Gastroesophageal sphincter (tissue), 4 donors: Measurements from ENCODE around the gene REC8. TPM values are rescaled to one million over a fixed set of nuclear protein-coding genes. Genes with fewer than 3 reads are reported as not detected.

Experiments used
- ATAC-seq: fragments of 150-250 bp; one replicate; pipeline ENCODE4 v1.9.1; 2016; ENCODE audit warnings: mild to moderate bottlenecking, moderate library complexity
- H3K27ac ChIP-seq, 4 donors: fragments of 200-600 bp; sonication (generic) in 3 of 4; 1 replicate in 3 of 4; 2 replicates in 1 of 4; pipeline ENCODE4 v1.5.1; 2016 to 2019
- H3K27me3 ChIP-seq: fragments of 200-600 bp; sonication (generic); one replicate; pipeline ENCODE4 v1.5.1; 2019
- H3K36me3 ChIP-seq, 2 donors: fragments of 200-600 bp; sonication (generic); one replicate each; pipeline ENCODE4 v1.5.1; 2019; ENCODE audit warnings: control low read depth in 1 of 2
- H3K4me1 ChIP-seq, 3 donors: fragments of 200-600 bp; sonication (generic); 1 replicate in 2 of 3; 2 replicates in 1 of 3; pipeline ENCODE4 v1.5.1; 2016 to 2019; ENCODE audit warnings: control low read depth in 2 of 3
- H3K4me3 ChIP-seq, 2 donors: fragments of 200-600 bp; sonication (generic); one replicate each; pipeline ENCODE4 v1.5.1; 2019; ENCODE audit warnings: mild to moderate bottlenecking in 1 of 2, moderate library complexity in 1 of 2
- H3K9me3 ChIP-seq, 3 donors: fragments of 200-600 bp; sonication (generic); one replicate each; pipeline ENCODE4 v1.5.1; 2017 to 2019; ENCODE audit warnings: control low read depth in 2 of 3
- EP300 ChIP-seq: sonication (generic); formaldehyde crosslinking; IDR thresholded peaks from one replicate; pipeline ENCODE4 v1.6.1; 2017; ENCODE audit warnings: antibody characterized with exemption, mild to moderate bottlenecking
- POLR2A ChIP-seq, 2 donors: fragments of 450-650 bp; IDR thresholded peaks; one replicate each; pipeline ENCODE4 v1.6.1; 2017; ENCODE audit warnings: antibody characterized with exemption in 2 of 2, mild to moderate bottlenecking in 2 of 2, moderate library complexity in 1 of 2
- POLR2AphosphoS5 ChIP-seq: sonication (generic); formaldehyde crosslinking; IDR thresholded peaks from one replicate; pipeline ENCODE4 v1.6.1; 2017; ENCODE audit warnings: antibody characterized with exemption
- WGBS, 2 donors: methylation state at CpG; one replicate each; pipeline ENCODE4 v1.1.5; 2018; ENCODE audit warnings: low coverage in 1 of 2; 5-methylcytosine and 5-hydroxymethylcytosine counted together
- total RNA-seq, 4 donors: library from RNA; depleted of rRNA; stranded (reverse); fragments of >200 nt; gene quantifications; one replicate each; pipeline ENCODE4 v1.1.0, GENCODE V29; 2016
- TF ChIP-seq, protein P1 (sequence below), 4 experiments: fragments of 200-600 bp in 2 of 4; fragments of 450-650 bp in 2 of 4; sonication (generic) in 1 of 4; IDR thresholded peaks; one replicate each; pipeline ENCODE4 v1.5.1; 2017 to 2019; ENCODE audit warnings: antibody characterized with exemption in 4 of 4, mild to moderate bottlenecking in 2 of 4, moderate library complexity in 2 of 4

The REC8 gene
- total RNA-seq, 4 donors from 2014 or later: 1.6 to 8.2 (median 6.8) TPM

DNA sequence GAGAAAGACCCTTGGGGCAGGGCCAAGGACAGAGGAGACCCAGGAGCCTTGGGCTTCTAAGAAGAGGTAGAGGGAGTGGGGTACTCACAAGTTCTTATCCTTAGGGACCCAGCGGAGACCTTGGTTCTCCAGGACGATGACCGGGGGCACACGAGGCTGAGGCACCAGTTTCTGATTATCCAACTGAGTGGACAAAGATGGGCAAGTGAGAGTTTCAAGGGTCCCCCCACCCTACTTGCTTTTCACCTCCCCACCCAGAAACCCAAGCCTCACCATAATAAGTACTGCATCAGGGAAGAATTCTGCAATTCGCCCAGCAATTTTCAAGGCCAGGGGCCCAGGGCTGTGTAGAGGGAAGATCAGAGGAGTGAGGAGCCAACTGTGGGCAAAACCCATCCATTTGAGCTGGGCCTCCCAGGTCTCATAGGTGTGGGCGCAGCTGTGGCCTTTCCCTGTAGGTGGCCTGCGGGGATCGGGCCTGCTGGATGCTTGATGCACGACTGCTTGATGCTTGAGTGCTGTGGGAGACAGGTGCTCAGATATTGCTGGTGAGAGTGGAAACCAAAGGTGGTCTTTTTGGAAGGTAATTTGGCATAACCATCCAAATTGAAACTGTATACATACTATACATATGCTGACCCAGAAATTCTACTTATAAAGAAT is 32.5 kb upstream of the REC8 start:
- ATAC-seq: no peak
- Histone ChIP-seq H3K9me3 (no peaks in the 10 kb centered on the region), H3K4me1 (peaks cover 0 to 75% (median 29%) of the 10 kb centered on the region in 3 donors), H3K4me3 (peak overlapping the region in 1 of 2 donors; percentile 89), H3K36me3 (peaks cover 0 to 28% of the 10 kb centered on the region in 2 donors), H3K27ac (peak overlapping the region in 3 of 4 donors; percentile 34 to 94 (median 94)), H3K27me3 (no peaks in the 10 kb centered on the region)
- 80 to 100% methylated on average over 2 to 5 of the region's 9 CpGs for WGBS, 2 donors
- TF ChIP-seq POLR2AphosphoS5 (no peak), EP300 (no peak), POLR2A (IDR thresholded peaks at IDR 0.05) (no peak)

DNA sequence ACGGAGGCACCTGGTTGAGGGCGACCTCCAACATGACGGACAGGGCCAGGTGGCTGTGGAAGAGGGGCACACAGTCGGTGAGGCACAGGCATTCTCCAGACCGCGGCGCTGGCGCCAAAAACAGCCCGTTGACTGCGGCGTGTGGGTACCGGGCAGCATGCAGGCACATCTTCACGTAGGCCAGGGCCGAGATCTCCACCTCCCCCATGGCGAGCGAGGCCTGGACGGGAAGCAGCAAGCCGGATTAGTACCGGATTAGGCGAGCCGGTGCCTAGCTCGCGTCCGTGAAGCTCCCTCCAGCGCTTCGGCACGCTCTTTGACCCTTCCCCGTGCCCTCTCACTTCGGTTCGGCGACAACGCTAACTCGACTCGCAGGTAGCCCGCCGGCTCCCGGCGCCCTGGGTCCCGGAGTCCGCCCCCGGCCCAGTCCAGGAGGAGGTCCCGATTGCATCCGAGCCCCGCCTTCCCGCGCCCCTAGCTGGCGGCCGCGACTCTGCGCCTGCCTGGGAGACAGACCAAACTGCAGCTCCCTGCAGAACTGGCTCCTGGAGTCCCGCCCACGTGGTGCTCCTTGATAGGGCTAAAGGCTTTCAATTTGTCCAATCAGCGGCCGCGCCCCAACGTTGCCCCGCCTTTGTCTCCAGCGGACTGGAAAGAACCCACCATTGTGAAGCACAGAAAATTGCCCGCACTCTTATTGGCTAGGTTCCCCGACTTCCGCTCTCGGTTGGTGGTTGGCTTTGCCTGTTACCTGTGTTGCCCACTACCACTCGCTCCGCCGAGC is 30.6 kb upstream of the REC8 start, which contains the start of gene EMC9:
EMC9 (minus strand) TSS at position 495 of the 784 bp plus-strand sequence; CDS start at position 208, 287 bp downstream.
- H3K36me3 ChIP-seq: peaks cover 0 to 28% of the 10 kb centered on the region in 2 donors
- TF ChIP-seq EP300 (no peak), POLR2A (IDR thresholded peaks at IDR 0.05) (peak; percentile 68 to 78), POLR2AphosphoS5 (peak; percentile 48)
- TF ChIP-seq, protein P1, sequence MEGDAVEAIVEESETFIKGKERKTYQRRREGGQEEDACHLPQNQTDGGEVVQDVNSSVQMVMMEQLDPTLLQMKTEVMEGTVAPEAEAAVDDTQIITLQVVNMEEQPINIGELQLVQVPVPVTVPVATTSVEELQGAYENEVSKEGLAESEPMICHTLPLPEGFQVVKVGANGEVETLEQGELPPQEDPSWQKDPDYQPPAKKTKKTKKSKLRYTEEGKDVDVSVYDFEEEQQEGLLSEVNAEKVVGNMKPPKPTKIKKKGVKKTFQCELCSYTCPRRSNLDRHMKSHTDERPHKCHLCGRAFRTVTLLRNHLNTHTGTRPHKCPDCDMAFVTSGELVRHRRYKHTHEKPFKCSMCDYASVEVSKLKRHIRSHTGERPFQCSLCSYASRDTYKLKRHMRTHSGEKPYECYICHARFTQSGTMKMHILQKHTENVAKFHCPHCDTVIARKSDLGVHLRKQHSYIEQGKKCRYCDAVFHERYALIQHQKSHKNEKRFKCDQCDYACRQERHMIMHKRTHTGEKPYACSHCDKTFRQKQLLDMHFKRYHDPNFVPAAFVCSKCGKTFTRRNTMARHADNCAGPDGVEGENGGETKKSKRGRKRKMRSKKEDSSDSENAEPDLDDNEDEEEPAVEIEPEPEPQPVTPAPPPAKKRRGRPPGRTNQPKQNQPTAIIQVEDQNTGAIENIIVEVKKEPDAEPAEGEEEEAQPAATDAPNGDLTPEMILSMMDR (IDR thresholded peaks at IDR 0.05): peak in 3 of 4 experiments; percentile 65 to 83 (median 73)
- no peaks in the 10 kb centered on the region for H3K9me3 ChIP-seq
- peaks cover 0 to 86% (median 39%) of the 10 kb centered on the region in 3 donors for H3K4me1 ChIP-seq
- peak within 1 kb of the TSS; percentile 41 to 89 for H3K4me3 ChIP-seq
- no peaks in the 10 kb centered on the region for H3K27me3 ChIP-seq
- ATAC-seq: peak; percentile 97
- WGBS, 2 donors: no CpG with 5 or more reads among the region's 65 CpGs
- peak within 1 kb of the TSS; percentile 72 to 94 (median 94) for H3K27ac ChIP-seq

DNA sequence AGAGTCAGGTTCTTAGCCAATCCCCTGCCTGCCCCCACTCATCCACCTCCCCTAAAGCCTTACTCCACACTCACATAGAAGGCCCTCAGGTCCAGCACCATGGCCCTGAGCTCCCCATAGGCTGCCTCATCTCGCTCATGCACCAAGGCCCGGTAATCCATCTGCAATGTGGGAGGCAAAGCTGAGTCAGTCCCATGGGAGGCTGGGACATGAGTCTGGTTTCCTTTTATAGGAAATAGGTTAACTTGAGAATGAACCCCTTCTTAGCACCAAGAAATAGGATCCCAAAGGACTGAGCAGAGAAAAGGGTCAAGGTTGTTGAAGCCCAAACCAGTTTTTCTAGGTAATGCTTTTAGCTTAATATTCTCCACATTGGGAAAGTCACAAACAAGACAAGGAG is 28.4 kb upstream of the REC8 start:
- Histone ChIP-seq H3K9me3 (no peaks in the 10 kb centered on the region), H3K4me3 (no peak overlapping the region), H3K36me3 (peaks cover 0 to 14% of the 10 kb centered on the region in 2 donors), H3K4me1 (peaks cover 0 to 73% (median 34%) of the 10 kb centered on the region in 3 donors), H3K27ac (no peak overlapping the region), H3K27me3 (no peaks in the 10 kb centered on the region)
- no CpG with 5 or more reads among the region's 2 CpGs for WGBS, 2 donors
- TF ChIP-seq EP300 (no peak), POLR2AphosphoS5 (no peak), POLR2A (IDR thresholded peaks at IDR 0.05) (no peak)
- TF ChIP-seq, protein P1 (IDR thresholded peaks at IDR 0.05): no peak
- no peak for ATAC-seq

DNA sequence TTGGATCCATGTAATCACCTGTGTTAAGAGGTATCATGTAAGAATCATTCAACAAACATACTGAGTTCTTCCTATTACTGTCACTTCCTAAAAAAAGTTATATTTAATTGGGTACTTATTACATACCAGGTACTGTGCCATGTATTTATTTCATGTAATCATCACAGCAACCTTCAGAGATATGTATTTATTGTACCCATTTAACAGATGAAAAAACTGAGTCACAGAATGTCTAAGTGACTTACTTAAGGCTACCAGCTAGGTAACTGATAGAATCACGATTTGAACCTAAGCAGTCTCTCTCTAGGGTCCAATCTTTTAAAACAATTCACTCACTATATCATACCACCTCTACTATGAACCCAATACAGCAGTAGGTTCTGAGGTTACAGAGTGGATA is 27.4 kb upstream of the REC8 start:
- H3K9me3 ChIP-seq: no peaks in the 10 kb centered on the region
- peaks cover 0 to 73% (median 33%) of the 10 kb centered on the region in 3 donors for H3K4me1 ChIP-seq
- no peak for ATAC-seq
- no peak overlapping the region for H3K4me3 ChIP-seq
- 80 to 100% methylated on average over 1 of the region's 1 CpG for WGBS, 2 donors
- H3K27ac ChIP-seq: peak overlapping the region in 1 of 4 donors; percentile 91
- TF ChIP-seq POLR2AphosphoS5 (no peak), EP300 (no peak), POLR2A (IDR thresholded peaks at IDR 0.05) (no peak)
- TF ChIP-seq, protein P1 (IDR thresholded peaks at IDR 0.05): no peak
- H3K36me3 ChIP-seq: peaks cover 0 to 14% of the 10 kb centered on the region in 2 donors
- no peaks in the 10 kb centered on the region for H3K27me3 ChIP-seq

DNA sequence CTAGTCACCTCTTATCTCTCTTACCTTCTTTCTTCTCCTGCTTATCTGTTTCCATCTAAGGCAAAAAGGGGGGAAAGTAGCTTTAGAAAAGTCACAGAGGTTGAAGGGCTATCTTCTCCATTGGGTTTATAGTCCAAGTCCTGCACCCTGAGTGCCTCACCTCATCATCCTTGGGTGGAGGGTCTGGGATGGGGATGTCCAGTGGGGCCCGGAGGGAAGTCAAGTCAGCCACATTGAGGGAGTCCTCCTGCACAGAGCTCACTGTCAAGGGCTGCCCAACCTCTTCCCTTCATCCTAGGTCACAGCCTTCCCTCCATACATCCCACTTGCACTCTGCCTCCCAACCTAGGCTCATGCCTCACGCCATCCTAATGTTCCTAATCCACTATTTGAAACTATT is 26.7 kb upstream of the REC8 start:
- Histone ChIP-seq H3K36me3 (peaks cover 0 to 19% of the 10 kb centered on the region in 2 donors), H3K4me1 (peaks cover 0 to 73% (median 25%) of the 10 kb centered on the region in 3 donors), H3K27ac (peak overlapping the region in 3 of 4 donors; percentile 15 to 91 (median 91)), H3K4me3 (no peak overlapping the region), H3K27me3 (no peaks in the 10 kb centered on the region), H3K9me3 (no peaks in the 10 kb centered on the region)
- no CpG with 5 or more reads among the region's 2 CpGs for WGBS, 2 donors
- TF ChIP-seq EP300 (no peak), POLR2AphosphoS5 (no peak), POLR2A (IDR thresholded peaks at IDR 0.05) (no peak)
- TF ChIP-seq, protein P1 (IDR thresholded peaks at IDR 0.05): no peak
- ATAC-seq: no peak
